IMR-90 (cell line): ENCODE data around the gene SARDH. TPM values are rescaled to one million over a fixed set of nuclear protein-coding genes. Genes with fewer than 3 reads are reported as not detected.

Experiments
- ATAC-seq: fragments of 200-7000 bp; cut with Tn5 transposase; 2 replicates; pipeline ENCODE4 v1.9.1; 2020; ENCODE audit warnings: low read depth, mild to moderate bottlenecking, moderate library complexity
- BruUV-seq: library from RNA; stranded (reverse); fragments of 400-500 nt; replicated peaks from 2 replicates; lab custom pipeline; 2021; lab: Mats Ljungman, UMichigan
- CTCF ChIA-PET: fragments of 300-600 bp; formaldehyde crosslinking; extraction: SDS; loops from one replicate; lab custom pipeline; 2021; ENCODE audit warnings: antibody characterized with exemption; lab: Yijun Ruan, JAX
- POLR2A ChIA-PET: fragments of 300-600 bp; sonication (Branson Sonifier 250); formaldehyde crosslinking; loops from one replicate; lab custom pipeline; 2022; ENCODE audit warnings: antibody characterized with exemption; ENCODE audit not compliant: unreplicated experiment; lab: Charles Lee
- DNase-seq: peaks from one replicate; pipeline ENCODE4 v3.0.0; 2013
- H2AFZ ChIP-seq: replicated peaks from 2 replicates; pipeline ENCODE3; 2013; ENCODE audit warnings: low read length, mild to moderate bottlenecking; ENCODE audit not compliant: poor library complexity
- H2AK5ac ChIP-seq: 2 replicates; pipeline ENCODE4 v1.6.1; 2013; ENCODE audit warnings: low read depth, low read length, inconsistent platforms
- H2AK9ac ChIP-seq: replicated peaks from 2 replicates; pipeline ENCODE3; 2013; ENCODE audit warnings: mild to moderate bottlenecking, low read depth, low read length, moderate library complexity; ENCODE audit not compliant: poor library complexity
- H2BK120ac ChIP-seq: 2 replicates; pipeline ENCODE4 v1.6.1; 2013; ENCODE audit warnings: low read depth, low read length, inconsistent platforms
- H2BK15ac ChIP-seq: 3 replicates; pipeline ENCODE4 v1.6.1; 2013; ENCODE audit warnings: low read depth, low read length, inconsistent platforms
- H2BK20ac ChIP-seq: 2 replicates; pipeline ENCODE4 v1.6.1; 2013; ENCODE audit warnings: low read depth, mild to moderate bottlenecking, inconsistent platforms, low read length, moderate library complexity
- H2BK5ac ChIP-seq: 2 replicates; pipeline ENCODE4 v1.6.1; 2013; ENCODE audit warnings: mild to moderate bottlenecking, low read depth, low read length, inconsistent platforms; ENCODE audit not compliant: poor library complexity, severe bottlenecking
- H3K14ac ChIP-seq: replicated peaks from 2 replicates; pipeline ENCODE4 v1.6.1; 2013; ENCODE audit warnings: low read depth, low read length, inconsistent platforms
- H3K18ac ChIP-seq: 2 replicates; pipeline ENCODE4 v1.6.1; 2013; ENCODE audit warnings: low read depth, low read length, control low read depth
- H3K23ac ChIP-seq: 2 replicates; pipeline ENCODE4 v1.6.1; 2013; ENCODE audit warnings: low read depth, low read length, inconsistent platforms
- H3K27ac ChIP-seq: 2 replicates; pipeline ENCODE4 v1.5.1; 2013; ENCODE audit warnings: mild to moderate bottlenecking, control low read depth, low read length; ENCODE audit not compliant: insufficient read depth
- H3K27me3 ChIP-seq: 2 replicates; pipeline ENCODE4 v1.6.1; 2013; ENCODE audit warnings: low read length; ENCODE audit not compliant: control insufficient read depth, insufficient read depth
- H3K36me3 ChIP-seq: 2 replicates; pipeline ENCODE4 v1.6.1; 2013; ENCODE audit warnings: low read length, mixed read lengths; ENCODE audit not compliant: control insufficient read depth, insufficient read depth
- H3K4ac ChIP-seq: 2 replicates; pipeline ENCODE4 v1.6.1; 2013; ENCODE audit warnings: low read depth, low read length, inconsistent platforms
- H3K4me1 ChIP-seq: 2 replicates; pipeline ENCODE4 v1.6.1; 2013; ENCODE audit warnings: low read length, mixed read lengths; ENCODE audit not compliant: control insufficient read depth, insufficient read depth
- H3K4me2 ChIP-seq: 2 replicates; pipeline ENCODE4 v1.6.1; 2013; ENCODE audit warnings: low read depth, mild to moderate bottlenecking, control low read depth, low read length, moderate library complexity
- H3K4me3 ChIP-seq: 2 replicates; pipeline ENCODE4 v1.5.1; 2013; ENCODE audit warnings: low read depth, mild to moderate bottlenecking, control low read depth, low read length, moderate library complexity; ENCODE audit not compliant: insufficient read depth
- H3K56ac ChIP-seq: 2 replicates; pipeline ENCODE4 v1.6.1; 2013; ENCODE audit warnings: low read length, inconsistent platforms; ENCODE audit not compliant: insufficient read depth; ENCODE audit errors: extremely low read depth
- H3K79me1 ChIP-seq, 2 experiments: 2 replicates each; pipeline ENCODE4 v1.6.1; 2013; ENCODE audit warnings: low read length in 2 of 2, inconsistent platforms in 1 of 2, low read depth in 1 of 2
- H3K9ac ChIP-seq: 2 replicates; pipeline ENCODE4 v1.6.1; 2013; ENCODE audit warnings: low read depth, low read length, control low read depth
- H3K9me1 ChIP-seq: 2 replicates; pipeline ENCODE4 v1.6.1; 2013; ENCODE audit warnings: low read length, inconsistent platforms; ENCODE audit not compliant: insufficient read depth
- H3K9me3 ChIP-seq: 2 replicates; pipeline ENCODE4 v1.6.1; 2013; ENCODE audit warnings: low read length; ENCODE audit not compliant: control insufficient read depth, insufficient read depth
- H4K20me1 ChIP-seq: 2 replicates; pipeline ENCODE4 v1.6.1; 2013; ENCODE audit warnings: low read length, inconsistent platforms; ENCODE audit not compliant: insufficient read depth
- H4K5ac ChIP-seq: 2 replicates; pipeline ENCODE4 v1.6.1; 2013; ENCODE audit warnings: mild to moderate bottlenecking, low read depth, low read length, control low read depth
- H4K8ac ChIP-seq, 2 experiments: 2 replicates each; pipeline ENCODE4 v1.6.1; 2013; ENCODE audit warnings: low read depth in 2 of 2, low read length in 2 of 2, control low read depth in 1 of 2, inconsistent platforms in 1 of 2
- H4K91ac ChIP-seq: 2 replicates; pipeline ENCODE4 v1.6.1; 2013; ENCODE audit warnings: low read depth, low read length, inconsistent platforms; ENCODE audit not compliant: insufficient read depth
- CHD1 ChIP-seq: IDR thresholded peaks from 2 replicates; pipeline ENCODE4 v1.6.1; 2012; ENCODE audit warnings: low read depth, low read length, improper control_type of control experiment
- USF2 ChIP-seq: fragments of 150-350 bp; IDR thresholded peaks from 2 replicates; pipeline ENCODE4 v1.6.1; 2017; ENCODE audit warnings: mild to moderate bottlenecking, antibody characterized with exemption, low read length, low read depth
- WGBS, 2 experiments: methylation state at CpG; one replicate each; pipeline versions ENCODE4 v1.1.5 to v1.1.7; 2013; ENCODE audit warnings: missing lambda C conversion rate in 2 of 2; ENCODE audit not compliant: insufficient read length in 1 of 2; ENCODE audit errors: extremely low coverage in 2 of 2; 5-methylcytosine and 5-hydroxymethylcytosine counted together
- dilution Hi-C: fragments of 300-500 bp; cut with HindIII; formaldehyde crosslinking; loops from one replicate; pipeline ENCODE4 v1.14.3; 2018; ENCODE audit warnings: low sequenced_read_pairs; ENCODE audit not compliant: unreplicated experiment
- in situ Hi-C: fragments of 300-500 bp; cut with MboI; formaldehyde crosslinking; loops from 3 replicates; pipeline ENCODE4 v1.14.3; 2019; ENCODE audit warnings: low sequenced_read_pairs, inconsistent platforms, mixed read lengths
- intact Hi-C: fragments of 100-400 bp; cut with micrococcal nuclease; formaldehyde crosslinking; loops from 2 replicates; pipeline ENCODE4 v1.10.0; 2022
- polyA plus RNA-seq, 3 experiments: library from polyadenylated mRNA; depleted of rRNA; stranded (reverse); fragments of >200 nt; gene quantifications; 2 replicates each; pipeline ENCODE4 v1.2.3, GENCODE V29; 2012; ENCODE audit warnings: low replicate concordance in 1 of 3
- total RNA-seq: library from RNA; depleted of rRNA; stranded (reverse); fragments of >200 nt; gene quantifications from 2 replicates; pipeline ENCODE4 v1.2.3, GENCODE V29; 2012

The SARDH gene
- total and polyA plus RNA-seq, 2 of the 4 experiments (the other 2 are of a cell fraction): 5.0 to 7.5 TPM

GRCh38 chr9:133693703-133694529, 44.2 kb downstream of the SARDH start:
- H4K5ac ChIP-seq: no peak overlapping the region
- H3K27ac ChIP-seq: no peak overlapping the region
- ChIA-PET POLR2A (no interaction called here), CTCF (no interaction called here)
- no peaks in the 10 kb centered on the region for H3K9me3 ChIP-seq
- in situ Hi-C loops: no loop called here
- H4K8ac ChIP-seq: no peak overlapping the region
- no peak overlapping the region for H3K14ac ChIP-seq
- no TSS peak for BruUV-seq
- H3K9ac ChIP-seq: no peak overlapping the region
- H2AFZ ChIP-seq: no peak overlapping the region
- no peaks in the 10 kb centered on the region for H4K20me1 ChIP-seq
- no peak overlapping the region for H3K23ac ChIP-seq
- dilution Hi-C loops: no loop called here
- H3K27me3 ChIP-seq: no peaks in the 10 kb centered on the region
- H3K79me1 ChIP-seq: no peaks in the 10 kb centered on the region
- H2BK5ac ChIP-seq: no peak overlapping the region
- no peak overlapping the region for H3K18ac ChIP-seq
- no peak overlapping the region for H3K56ac ChIP-seq
- H2BK120ac ChIP-seq: no peak overlapping the region
- DNase-seq (no peak), ATAC-seq (no peak)
- no peak overlapping the region for H2AK9ac ChIP-seq
- no peaks in the 10 kb centered on the region for H3K4me1 ChIP-seq
- no peak overlapping the region for H2BK20ac ChIP-seq
- H2AK5ac ChIP-seq: no peak overlapping the region
- TF ChIP-seq CHD1: no peak
- TF ChIP-seq USF2: no peak
- no peak overlapping the region for H3K4me2 ChIP-seq
- H3K4ac ChIP-seq: no peak overlapping the region
- no peak overlapping the region for H2BK15ac ChIP-seq
- no peaks in the 10 kb centered on the region for H3K36me3 ChIP-seq
- intact Hi-C loops: no loop called here
- WGBS, 2 experiments: 89% methylated on average over 26 of the region's 32 CpGs; no CpG with 5 or more reads in 1 of the 2 experiments
- no peak overlapping the region for H4K91ac ChIP-seq
- no peaks in the 10 kb centered on the region for H3K9me1 ChIP-seq
- H3K4me3 ChIP-seq: no peak overlapping the region
